IPS DF 19.7 (cell line): Measurements from ENCODE around the gene DNAH17.

Source experiments
- DNase-seq: peaks from one replicate; pipeline ENCODE4 v3.0.0-alpha.2; 2013; ENCODE audit warnings: low read depth, low spot score

The DNAH17 gene

GRCh38 chr17:78546476-78546875 lies 30.7 kb downstream of the DNAH17 start:
- no peak for DNase-seq

- DNase-seq = no peak
Measured at GRCh38 chr17:78544881-78545755, 32.1 kb downstream of the DNAH17 start.

GRCh38 chr17:78541488-78542206 lies 35.5 kb downstream of the DNAH17 start:
- no peak for DNase-seq

- DNase-seq = no peak
Measured at GRCh38 chr17:78539781-78540180, 37.4 kb downstream of the DNAH17 start.

- DNase-seq = no peak
Measured at GRCh38 chr17:78538033-78538776, 39.0 kb downstream of the DNAH17 start.

GRCh38 chr17:78537217-78537860 lies 39.9 kb downstream of the DNAH17 start:
- DNase-seq = no peak

GRCh38 chr17:78535273-78536197 lies 41.7 kb downstream of the DNAH17 start:
- no peak for DNase-seq

- no peak for DNase-seq
Measured at GRCh38 chr17:78534492-78535272, 42.5 kb downstream of the DNAH17 start.

GRCh38 chr17:78532922-78533640 lies 44.1 kb downstream of the DNAH17 start:
- no peak for DNase-seq

- no peak for DNase-seq
Measured at GRCh38 chr17:78532311-78532710, 44.9 kb downstream of the DNAH17 start.

GRCh38 chr17:78530675-78531074 lies 46.5 kb downstream of the DNAH17 start:
- DNase-seq = no peak

- no peak for DNase-seq
Measured at GRCh38 chr17:78529871-78530670, 47.1 kb downstream of the DNAH17 start.

GRCh38 chr17:78529251-78529650 lies 47.9 kb downstream of the DNAH17 start:
- no peak for DNase-seq

GRCh38 chr17:78528541-78528940 lies 48.7 kb downstream of the DNAH17 start:
- DNase-seq = no peak

GRCh38 chr17:78527345-78527744 lies 49.9 kb downstream of the DNAH17 start:
- DNase-seq = no peak

- no peak for DNase-seq
Measured at GRCh38 chr17:78526231-78527025, 50.8 kb downstream of the DNAH17 start.

- DNase-seq = no peak
Measured at GRCh38 chr17:78525511-78526160, 51.6 kb downstream of the DNAH17 start.
